ENCODE results near the gene ESYT3.
"Not testable (repeated sequence)": the region's sequence is repeated elsewhere in the genome, so short reads cannot be mapped to it uniquely, and the experiment has no call there.

Gene ESYT3

GRCh38 chr3:138412821-138413551 is 21.4 kb upstream of the ESYT3 start:
- Histone ChIP-seq H3K79me2 (ENCODE audit: insufficient read depth, low read depth) (no peaks in the 10 kb centered on the region), H3K27ac (no peak overlapping the region), H3K4me1 (ENCODE audit: low read depth, poor library complexity, severe bottlenecking) (peaks cover 26% of the 10 kb centered on the region), H3K27me3 (ENCODE audit: insufficient read depth, low read depth) (no peaks in the 10 kb centered on the region), H3K9ac (no peak overlapping the region), H3K4me2 (no peak overlapping the region), H2AFZ (ENCODE audit: low read depth) (no peak overlapping the region), H3K36me3 (ENCODE audit: insufficient read depth) (no peaks in the 10 kb centered on the region), H4K20me1 (ENCODE audit: insufficient read depth) (no peaks in the 10 kb centered on the region), H3K4me3 (IDR thresholded peaks at IDR 0.05; ENCODE audit: insufficient read depth, low read depth, low read length) (no peak overlapping the region)
- TF ChIP-seq, protein P1, sequence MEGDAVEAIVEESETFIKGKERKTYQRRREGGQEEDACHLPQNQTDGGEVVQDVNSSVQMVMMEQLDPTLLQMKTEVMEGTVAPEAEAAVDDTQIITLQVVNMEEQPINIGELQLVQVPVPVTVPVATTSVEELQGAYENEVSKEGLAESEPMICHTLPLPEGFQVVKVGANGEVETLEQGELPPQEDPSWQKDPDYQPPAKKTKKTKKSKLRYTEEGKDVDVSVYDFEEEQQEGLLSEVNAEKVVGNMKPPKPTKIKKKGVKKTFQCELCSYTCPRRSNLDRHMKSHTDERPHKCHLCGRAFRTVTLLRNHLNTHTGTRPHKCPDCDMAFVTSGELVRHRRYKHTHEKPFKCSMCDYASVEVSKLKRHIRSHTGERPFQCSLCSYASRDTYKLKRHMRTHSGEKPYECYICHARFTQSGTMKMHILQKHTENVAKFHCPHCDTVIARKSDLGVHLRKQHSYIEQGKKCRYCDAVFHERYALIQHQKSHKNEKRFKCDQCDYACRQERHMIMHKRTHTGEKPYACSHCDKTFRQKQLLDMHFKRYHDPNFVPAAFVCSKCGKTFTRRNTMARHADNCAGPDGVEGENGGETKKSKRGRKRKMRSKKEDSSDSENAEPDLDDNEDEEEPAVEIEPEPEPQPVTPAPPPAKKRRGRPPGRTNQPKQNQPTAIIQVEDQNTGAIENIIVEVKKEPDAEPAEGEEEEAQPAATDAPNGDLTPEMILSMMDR (conservative IDR thresholded peaks at IDR 0.05; ENCODE audit: low read depth, low read length), result no peak

DNA sequence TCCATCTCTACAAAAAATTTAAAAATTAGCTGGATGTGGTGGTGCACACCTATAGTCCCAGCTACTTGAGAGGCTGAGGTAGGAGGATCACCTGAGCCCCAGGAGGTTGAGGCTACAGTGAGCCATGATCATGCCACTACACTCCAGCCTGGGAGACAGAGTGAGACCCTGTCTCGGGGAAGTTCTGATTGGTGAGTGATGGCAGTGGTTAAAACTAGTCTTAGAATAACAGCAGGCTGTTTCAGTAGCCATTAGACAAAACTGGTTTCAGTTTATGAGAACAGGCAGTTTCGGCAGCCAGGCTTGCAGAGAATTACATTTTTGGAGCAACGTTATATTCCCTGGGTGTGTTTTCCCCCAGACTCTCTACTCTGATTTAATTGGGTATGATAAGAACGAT is 18.2 kb upstream of the ESYT3 start:
- peak overlapping the region; percentile 59 for H3K4me2 ChIP-seq
- peak overlapping the region; percentile 17; the same call in 1 of the 2 replicates for H3K9ac ChIP-seq
- not testable (repeated sequence) for H3K79me2 ChIP-seq (ENCODE audit: insufficient read depth, low read depth); H3K27me3 ChIP-seq (ENCODE audit: insufficient read depth, low read depth); H4K20me1 ChIP-seq (ENCODE audit: insufficient read depth); H3K36me3 ChIP-seq (ENCODE audit: insufficient read depth); H3K4me3 ChIP-seq (IDR thresholded peaks at IDR 0.05; ENCODE audit: insufficient read depth, low read depth, low read length)
- H2AFZ ChIP-seq (ENCODE audit: low read depth), result peak overlapping the region; percentile 38
- peaks cover 26% of the 10 kb centered on the region for H3K4me1 ChIP-seq (ENCODE audit: low read depth, poor library complexity, severe bottlenecking)
- H3K27ac ChIP-seq, result peak overlapping the region; percentile 5; the same call in 1 of the 2 replicates

DNA sequence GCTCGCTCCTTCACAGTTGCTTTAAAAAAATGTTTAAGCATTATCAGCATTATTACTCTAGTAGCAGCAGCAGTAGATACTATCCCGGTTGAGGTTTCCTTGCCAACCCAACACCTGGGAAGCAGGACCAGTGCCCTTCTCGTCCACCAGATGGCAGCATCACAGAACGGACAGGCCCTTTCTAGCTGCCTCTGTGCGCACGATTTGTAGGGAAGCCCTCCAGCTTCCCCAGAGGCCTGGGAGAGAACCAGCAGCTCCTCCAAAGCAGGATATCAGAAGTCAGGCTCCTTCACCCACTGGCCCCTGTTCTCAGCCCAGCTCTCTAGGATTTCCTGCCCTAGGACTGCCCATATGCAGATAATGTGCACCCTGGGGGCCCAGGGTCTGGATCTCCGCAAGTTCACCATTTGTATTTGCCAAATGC is 16.8 kb upstream of the ESYT3 start:
- H3K36me3 ChIP-seq (ENCODE audit: insufficient read depth), result no peaks in the 10 kb centered on the region
- H3K4me2 ChIP-seq, result no peak overlapping the region
- H4K20me1 ChIP-seq (ENCODE audit: insufficient read depth), result no peaks in the 10 kb centered on the region
- peak overlapping the region; percentile 15; the same call in 1 of the 2 replicates for H2AFZ ChIP-seq (ENCODE audit: low read depth)
- no peaks in the 10 kb centered on the region for H3K79me2 ChIP-seq (ENCODE audit: insufficient read depth, low read depth)
- H3K27ac ChIP-seq, result no peak overlapping the region
- no peaks in the 10 kb centered on the region for H3K27me3 ChIP-seq (ENCODE audit: insufficient read depth, low read depth)
- H3K4me3 ChIP-seq (IDR thresholded peaks at IDR 0.05; ENCODE audit: insufficient read depth, low read depth, low read length), result no peak overlapping the region
- peaks cover 26% of the 10 kb centered on the region for H3K4me1 ChIP-seq (ENCODE audit: low read depth, poor library complexity, severe bottlenecking)
- TF ChIP-seq, protein P1 (conservative IDR thresholded peaks at IDR 0.05; ENCODE audit: low read depth, low read length), result peak; percentile 95
- H3K9ac ChIP-seq, result no peak overlapping the region

DNA sequence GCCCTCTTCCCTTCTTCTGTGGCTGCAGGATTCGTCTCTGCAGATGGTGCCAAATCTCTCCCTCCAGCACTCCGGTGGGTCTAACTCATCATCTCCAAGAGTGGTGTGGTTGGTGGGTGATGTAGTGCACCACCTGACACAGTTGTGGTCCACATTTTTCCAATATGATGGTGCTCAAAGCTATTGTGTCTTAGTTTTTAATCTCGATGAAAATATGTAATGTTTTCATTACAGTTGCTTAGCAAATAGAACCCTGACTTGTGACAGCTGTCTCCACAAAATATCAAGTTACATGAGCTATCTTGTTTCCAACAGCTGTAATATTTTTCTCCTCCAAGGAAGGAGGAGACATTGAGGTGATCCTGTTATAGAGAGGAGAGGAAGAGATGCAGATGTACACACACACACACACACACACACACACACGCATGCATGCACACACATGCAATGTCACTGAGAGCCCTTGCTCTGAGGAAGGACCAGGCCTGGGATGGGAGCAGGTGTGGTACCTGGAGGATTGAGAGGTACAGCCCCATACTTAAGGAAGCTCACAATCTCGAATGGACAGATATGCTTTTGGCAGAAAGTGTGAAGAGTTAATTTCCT is 15.7 kb upstream of the ESYT3 start:
- no peak overlapping the region for H3K27ac ChIP-seq
- TF ChIP-seq, protein P1 (conservative IDR thresholded peaks at IDR 0.05; ENCODE audit: low read depth, low read length), result no peak
- H3K4me1 ChIP-seq (ENCODE audit: low read depth, poor library complexity, severe bottlenecking), result peaks cover 26% of the 10 kb centered on the region
- H3K79me2 ChIP-seq (ENCODE audit: insufficient read depth, low read depth), result no peaks in the 10 kb centered on the region
- H2AFZ ChIP-seq (ENCODE audit: low read depth), result no peak overlapping the region
- no peak overlapping the region for H3K4me2 ChIP-seq
- no peaks in the 10 kb centered on the region for H3K27me3 ChIP-seq (ENCODE audit: insufficient read depth, low read depth)
- no peaks in the 10 kb centered on the region for H3K36me3 ChIP-seq (ENCODE audit: insufficient read depth)
- no peaks in the 10 kb centered on the region for H4K20me1 ChIP-seq (ENCODE audit: insufficient read depth)
- H3K4me3 ChIP-seq (IDR thresholded peaks at IDR 0.05; ENCODE audit: insufficient read depth, low read depth, low read length), result no peak overlapping the region
- no peak overlapping the region for H3K9ac ChIP-seq

GRCh38 chr3:138423316-138423715 is 11.1 kb upstream of the ESYT3 start:
- H3K4me3 ChIP-seq (IDR thresholded peaks at IDR 0.05; ENCODE audit: insufficient read depth, low read depth, low read length), result no peak overlapping the region
- H3K36me3 ChIP-seq (ENCODE audit: insufficient read depth), result no peaks in the 10 kb centered on the region
- no peaks in the 10 kb centered on the region for H3K27me3 ChIP-seq (ENCODE audit: insufficient read depth, low read depth)
- TF ChIP-seq, protein P1 (conservative IDR thresholded peaks at IDR 0.05; ENCODE audit: low read depth, low read length), result no peak
- no peaks in the 10 kb centered on the region for H3K4me1 ChIP-seq (ENCODE audit: low read depth, poor library complexity, severe bottlenecking)
- no peak overlapping the region for H2AFZ ChIP-seq (ENCODE audit: low read depth)
- no peak overlapping the region for H3K4me2 ChIP-seq
- H3K9ac ChIP-seq, result no peak overlapping the region
- no peaks in the 10 kb centered on the region for H3K79me2 ChIP-seq (ENCODE audit: insufficient read depth, low read depth)
- no peaks in the 10 kb centered on the region for H4K20me1 ChIP-seq (ENCODE audit: insufficient read depth)
- no peak overlapping the region for H3K27ac ChIP-seq

Data from KMS-11 (cell line).